ENCODE measurements around the gene PLEKHG4B.

PLEKHG4B gene

GRCh38 chr5:79263-79662 is 12.7 kb upstream of the PLEKHG4B start:
- no peak overlapping the region for H3K27ac ChIP-seq
- no peak for DNase-seq
- in situ Hi-C loops (cut with HindIII; ENCODE audit: low pct_ligation_motif_present, low sequenced_read_pairs), result no loop called here
- TF ChIP-seq, protein P1, sequence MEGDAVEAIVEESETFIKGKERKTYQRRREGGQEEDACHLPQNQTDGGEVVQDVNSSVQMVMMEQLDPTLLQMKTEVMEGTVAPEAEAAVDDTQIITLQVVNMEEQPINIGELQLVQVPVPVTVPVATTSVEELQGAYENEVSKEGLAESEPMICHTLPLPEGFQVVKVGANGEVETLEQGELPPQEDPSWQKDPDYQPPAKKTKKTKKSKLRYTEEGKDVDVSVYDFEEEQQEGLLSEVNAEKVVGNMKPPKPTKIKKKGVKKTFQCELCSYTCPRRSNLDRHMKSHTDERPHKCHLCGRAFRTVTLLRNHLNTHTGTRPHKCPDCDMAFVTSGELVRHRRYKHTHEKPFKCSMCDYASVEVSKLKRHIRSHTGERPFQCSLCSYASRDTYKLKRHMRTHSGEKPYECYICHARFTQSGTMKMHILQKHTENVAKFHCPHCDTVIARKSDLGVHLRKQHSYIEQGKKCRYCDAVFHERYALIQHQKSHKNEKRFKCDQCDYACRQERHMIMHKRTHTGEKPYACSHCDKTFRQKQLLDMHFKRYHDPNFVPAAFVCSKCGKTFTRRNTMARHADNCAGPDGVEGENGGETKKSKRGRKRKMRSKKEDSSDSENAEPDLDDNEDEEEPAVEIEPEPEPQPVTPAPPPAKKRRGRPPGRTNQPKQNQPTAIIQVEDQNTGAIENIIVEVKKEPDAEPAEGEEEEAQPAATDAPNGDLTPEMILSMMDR (IDR thresholded peaks at IDR 0.05; ENCODE audit: low read depth, low read length, missing control alignments), result no peak
- no peak overlapping the region for H3K4me3 ChIP-seq (ENCODE audit: low read depth, low read length)
- H3K36me3 ChIP-seq (replicated peaks), result no peaks in the 10 kb centered on the region
- peaks cover 18% of the 10 kb centered on the region for H3K27me3 ChIP-seq (replicated peaks)

DNA sequence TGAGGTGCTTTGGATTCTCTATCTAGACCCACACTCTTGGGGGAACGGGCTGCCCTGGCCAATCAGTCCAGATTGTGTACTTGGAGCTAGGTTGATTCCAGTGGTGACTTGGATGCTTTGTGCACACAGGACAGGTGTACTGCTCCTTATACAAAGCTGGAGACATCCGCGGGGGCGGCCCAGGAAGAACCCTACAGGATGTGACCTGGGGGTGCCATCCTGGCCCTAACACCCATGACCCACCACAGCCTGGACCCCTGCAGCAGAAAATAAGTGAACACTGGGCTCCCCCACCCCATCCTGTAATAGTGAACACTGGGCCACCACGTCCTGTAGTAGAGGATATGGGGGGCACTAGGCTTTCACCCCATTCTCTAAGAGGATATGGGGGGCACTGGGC is 12.1 kb upstream of the PLEKHG4B start:
- Histone ChIP-seq H3K27ac (no peak overlapping the region), H3K36me3 (replicated peaks) (no peaks in the 10 kb centered on the region), H3K4me3 (ENCODE audit: low read depth, low read length) (no peak overlapping the region), H3K27me3 (replicated peaks) (peaks cover 18% of the 10 kb centered on the region)
- TF ChIP-seq, protein P1 (IDR thresholded peaks at IDR 0.05; ENCODE audit: low read depth, low read length, missing control alignments), result no peak
- no peak for DNase-seq
- in situ Hi-C loops (cut with HindIII; ENCODE audit: low pct_ligation_motif_present, low sequenced_read_pairs), result no loop called here

DNA sequence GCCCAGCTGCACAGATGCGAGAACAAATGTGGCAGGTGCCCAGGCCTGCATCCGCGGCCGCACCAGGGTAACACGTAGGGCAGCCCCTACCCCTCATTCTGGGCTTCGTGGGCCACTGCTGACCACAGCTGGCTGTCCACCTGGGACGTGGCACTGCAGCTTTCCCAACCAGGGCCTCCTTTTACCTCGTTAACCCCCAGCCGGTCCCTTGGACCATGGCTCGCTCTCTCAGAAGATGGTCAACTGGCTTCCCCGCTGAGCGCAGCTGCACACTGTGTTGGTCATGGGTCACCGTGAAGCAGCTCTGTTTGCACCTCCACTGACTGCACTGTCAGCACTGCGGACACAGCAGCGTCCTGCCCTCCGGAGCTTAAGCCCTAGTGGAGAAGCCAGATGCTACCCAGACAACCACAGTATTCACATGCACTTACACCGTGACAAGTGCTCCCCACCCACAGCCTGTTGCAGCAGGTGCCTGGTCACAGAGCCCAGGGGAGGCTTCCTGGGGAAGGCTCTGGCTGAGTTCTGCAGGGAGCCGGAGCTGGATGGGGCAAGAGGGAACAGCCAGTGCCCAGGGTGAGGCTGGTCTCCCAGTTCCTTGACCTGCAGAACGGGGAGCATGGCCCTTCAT is 10.5 kb upstream of the PLEKHG4B start:
- Histone ChIP-seq H3K36me3 (replicated peaks) (no peaks in the 10 kb centered on the region), H3K27me3 (replicated peaks) (peaks cover 16% of the 10 kb centered on the region), H3K27ac (no peak overlapping the region), H3K4me3 (ENCODE audit: low read depth, low read length) (no peak overlapping the region)
- in situ Hi-C loops (cut with HindIII; ENCODE audit: low pct_ligation_motif_present, low sequenced_read_pairs), result no loop called here
- TF ChIP-seq, protein P1 (IDR thresholded peaks at IDR 0.05; ENCODE audit: low read depth, low read length, missing control alignments), result no peak
- no peak for DNase-seq

GRCh38 chr5:82097-82496 is 9.9 kb upstream of the PLEKHG4B start:
- Histone ChIP-seq H3K4me3 (ENCODE audit: low read depth, low read length) (no peak overlapping the region), H3K27me3 (replicated peaks) (peaks cover 14% of the 10 kb centered on the region), H3K27ac (no peak overlapping the region), H3K36me3 (replicated peaks) (no peaks in the 10 kb centered on the region)
- peak; percentile 39 for DNase-seq
- in situ Hi-C loops (cut with HindIII; ENCODE audit: low pct_ligation_motif_present, low sequenced_read_pairs), result no loop called here
- TF ChIP-seq, protein P1 (IDR thresholded peaks at IDR 0.05; ENCODE audit: low read depth, low read length, missing control alignments), result no peak

GRCh38 chr5:82570-82969 is 9.4 kb upstream of the PLEKHG4B start:
- Histone ChIP-seq H3K36me3 (replicated peaks) (no peaks in the 10 kb centered on the region), H3K27me3 (replicated peaks) (peaks cover 13% of the 10 kb centered on the region), H3K4me3 (ENCODE audit: low read depth, low read length) (no peak overlapping the region), H3K27ac (no peak overlapping the region)
- in situ Hi-C loops (cut with HindIII; ENCODE audit: low pct_ligation_motif_present, low sequenced_read_pairs), result no loop called here
- TF ChIP-seq, protein P1 (IDR thresholded peaks at IDR 0.05; ENCODE audit: low read depth, low read length, missing control alignments), result no peak
- no peak for DNase-seq

DNA sequence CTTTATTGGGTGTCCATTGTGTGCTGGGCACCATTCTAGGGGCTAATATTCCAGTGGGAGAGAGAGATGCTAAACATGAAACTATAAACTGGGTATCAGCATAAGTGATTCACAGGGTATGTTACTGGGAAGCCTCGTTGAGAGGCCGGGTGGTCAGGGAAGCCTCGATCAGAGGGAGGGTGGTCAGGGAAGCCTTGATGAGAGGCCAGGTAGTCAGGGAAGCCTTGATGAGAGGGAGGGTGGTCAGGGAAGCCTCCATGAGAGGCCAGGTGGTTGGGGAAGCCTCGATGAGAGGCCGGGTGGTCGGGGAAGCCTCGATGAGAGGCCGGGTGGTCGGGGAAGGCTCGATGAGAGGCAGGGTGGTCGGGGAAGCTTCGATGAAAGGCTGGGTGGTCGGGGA is 8.9 kb upstream of the PLEKHG4B start:
- peaks cover 15% of the 10 kb centered on the region for H3K27me3 ChIP-seq (replicated peaks)
- TF ChIP-seq, protein P1 (IDR thresholded peaks at IDR 0.05; ENCODE audit: low read depth, low read length, missing control alignments), result no peak
- in situ Hi-C loops (cut with HindIII; ENCODE audit: low pct_ligation_motif_present, low sequenced_read_pairs), result no loop called here
- no peak overlapping the region for H3K4me3 ChIP-seq (ENCODE audit: low read depth, low read length)
- DNase-seq, result no peak
- H3K36me3 ChIP-seq (replicated peaks), result no peaks in the 10 kb centered on the region
- no peak overlapping the region for H3K27ac ChIP-seq

All from brain microvascular endothelial cell (primary cell).